Effector memory CD8-positive, alpha-beta T cell (primary cell): ENCODE results near the gene CISH.
A peak's percentile ranks its signal among the peaks of the same experiment; 100 is the strongest.

Experiments used
- ATAC-seq: fragments of 150-1000 bp; cut with Tn5 transposase; replicated peaks from 2 replicates; pipeline ENCODE4 v1.10.0; 2021; ENCODE audit warnings: mild to moderate bottlenecking, moderate library complexity
- DNase-seq, 3 experiments: peaks; one replicate each; pipeline ENCODE4 v3.0.0; 2021
- H3K27ac Mint-ChIP-seq, 2 donors: one replicate each; pipeline ENCODE4 v1.8.0; 2022; ENCODE audit warnings: mild to moderate bottlenecking in 2 of 2, mixed read lengths in 2 of 2, moderate library complexity in 2 of 2
- H3K27me3 Mint-ChIP-seq, 2 donors: one replicate each; pipeline ENCODE4 v1.8.0; 2022; ENCODE audit warnings: mixed read lengths in 2 of 2
- H3K36me3 Mint-ChIP-seq: one replicate; pipeline ENCODE4 v1.8.0; 2022; ENCODE audit warnings: mild to moderate bottlenecking, moderate library complexity, mixed read lengths; ENCODE audit not compliant: insufficient read depth
- H3K4me1 Mint-ChIP-seq, 2 donors: one replicate each; pipeline ENCODE4 v1.8.0; 2022; ENCODE audit warnings: low read depth in 2 of 2, mixed read lengths in 2 of 2
- H3K4me3 Mint-ChIP-seq, 2 donors: one replicate each; pipeline ENCODE4 v1.8.0; 2022; ENCODE audit warnings: mild to moderate bottlenecking in 2 of 2, mixed read lengths in 2 of 2, moderate library complexity in 2 of 2
- H3K9me3 Mint-ChIP-seq, 2 donors: one replicate each; pipeline ENCODE4 v1.8.0; 2022; ENCODE audit warnings: mixed read lengths in 2 of 2

The CISH gene

DNA sequence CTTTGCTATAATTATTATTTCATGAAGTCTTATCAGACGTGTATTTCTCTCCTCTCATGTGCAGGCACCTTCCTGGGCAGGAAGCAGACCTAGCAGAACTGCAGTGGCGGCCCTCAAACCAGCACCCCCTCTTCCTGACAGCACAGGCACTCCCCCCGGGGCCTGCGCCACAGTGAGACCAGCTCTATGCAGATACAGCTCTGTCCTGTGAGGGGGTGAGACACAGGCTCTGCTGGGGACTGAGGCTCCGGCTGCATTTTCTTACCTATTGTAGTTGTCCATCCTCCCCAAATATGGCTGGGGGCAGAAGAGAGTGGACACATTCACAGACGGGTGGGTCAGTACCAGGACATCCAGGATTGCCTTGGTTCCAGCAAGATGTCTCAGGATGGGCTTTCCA lies 5.0 kb downstream of the CISH start:
- ATAC-seq: peak; percentile 69
- peak overlapping the region; percentile 97 to 99 for H3K4me3 Mint-ChIP-seq

DNA sequence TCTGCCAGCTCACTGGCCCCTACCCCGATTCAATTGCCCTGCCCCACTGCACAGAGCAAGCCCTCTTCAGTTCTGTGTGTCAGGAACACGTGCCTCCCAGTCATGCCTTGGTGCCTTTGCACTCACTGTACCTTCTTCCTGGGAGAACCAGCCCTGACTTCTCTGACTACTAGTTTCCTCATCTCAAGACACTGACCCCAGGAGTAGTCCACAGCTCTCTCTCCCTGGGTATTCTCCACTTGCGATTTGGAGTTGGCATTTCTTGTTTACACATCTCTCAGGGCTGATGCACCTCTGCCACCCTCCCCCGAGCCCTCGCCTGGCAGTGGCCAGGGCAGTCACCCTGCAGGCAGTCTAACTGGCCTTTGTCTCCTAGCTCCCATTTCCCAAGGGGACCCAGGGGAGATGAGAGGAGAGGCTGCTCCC lies 5.7 kb downstream of the CISH start:
- DNase-seq (no peak), ATAC-seq (no peak)
- no peaks in the 10 kb centered on the region for H3K9me3 Mint-ChIP-seq
- H3K36me3 Mint-ChIP-seq: peaks cover 86% of the 10 kb centered on the region
- peak overlapping the region; percentile 97 to 99 for H3K4me3 Mint-ChIP-seq
- peak overlapping the region; percentile 96 to 97 for H3K27ac Mint-ChIP-seq
- peaks cover 94% of the 10 kb centered on the region in 2 donors for H3K4me1 Mint-ChIP-seq
- H3K27me3 Mint-ChIP-seq: no peaks in the 10 kb centered on the region

More for the DNA sequence above, 5.0 kb downstream of the CISH start:
- Mint-ChIP-seq H3K9me3 (no peaks in the 10 kb centered on the region), H3K27me3 (no peaks in the 10 kb centered on the region), H3K27ac (peak overlapping the region; percentile 96 to 97), H3K36me3 (peaks cover 89% of the 10 kb centered on the region), H3K4me1 (peaks cover 89 to 91% of the 10 kb centered on the region in 2 donors)
- peak; percentile 47 to 56 (median 55) for DNase-seq

DNA sequence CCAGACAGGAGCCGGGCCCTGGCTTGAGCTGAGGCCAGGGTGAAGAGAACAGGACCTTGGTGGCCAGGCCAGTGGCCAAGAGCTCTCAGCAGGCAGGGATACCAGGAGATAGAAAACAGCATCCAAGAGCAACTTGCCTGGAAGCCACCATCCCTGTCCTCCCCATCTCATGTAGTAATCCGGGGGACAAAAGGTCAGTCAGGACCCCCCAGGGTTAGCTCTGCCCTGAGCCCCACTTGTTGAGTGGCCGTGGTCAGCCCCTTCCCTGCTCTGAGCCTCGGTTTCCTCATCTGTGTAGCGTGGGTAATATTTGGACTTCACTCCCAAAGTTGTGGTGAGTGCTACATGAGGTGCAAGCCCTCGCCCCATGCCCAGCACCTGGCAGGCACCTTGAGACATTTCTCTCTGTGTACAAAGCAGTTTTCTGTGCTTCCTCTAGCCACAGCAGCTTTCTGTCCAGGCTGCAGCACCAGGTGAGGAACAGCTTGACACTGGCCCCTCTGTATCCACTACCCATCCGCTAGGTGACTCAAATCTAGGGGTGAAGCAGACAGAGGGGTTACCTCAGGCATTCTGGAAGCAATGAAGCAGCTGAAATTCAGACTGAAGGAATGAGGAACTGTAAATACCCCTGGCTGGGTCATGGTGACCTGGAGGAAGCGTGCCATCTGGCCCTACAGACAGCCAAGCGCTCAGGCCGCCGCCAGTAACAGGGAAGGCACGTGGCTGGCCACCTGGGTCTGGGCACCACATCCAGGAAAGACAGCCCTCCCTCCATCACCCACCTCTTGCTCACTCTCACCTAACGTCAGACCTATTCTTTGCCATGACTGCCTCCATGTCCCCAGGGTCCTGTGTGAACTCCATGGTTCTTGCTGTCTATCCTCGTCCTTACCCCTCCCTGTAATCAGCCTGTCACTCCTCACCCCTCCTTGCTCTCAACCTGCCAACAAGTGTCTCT lies 6.7 kb downstream of the CISH start:
- no peak for ATAC-seq
- peaks cover 81% of the 10 kb centered on the region for H3K36me3 Mint-ChIP-seq

GRCh38 chr3:50604110-50604621 lies 7.4 kb downstream of the CISH start:
- H3K27ac Mint-ChIP-seq: peak overlapping the region; percentile 96 to 97
- DNase-seq: no peak
- peaks cover 74% of the 10 kb centered on the region for H3K36me3 Mint-ChIP-seq
- peak overlapping the region; percentile 97 to 99 for H3K4me3 Mint-ChIP-seq
- peaks cover 89 to 94% of the 10 kb centered on the region in 2 donors for H3K4me1 Mint-ChIP-seq
- ATAC-seq: no peak
- H3K9me3 Mint-ChIP-seq: no peaks in the 10 kb centered on the region
- H3K27me3 Mint-ChIP-seq: no peaks in the 10 kb centered on the region

More for the DNA sequence above, 6.7 kb downstream of the CISH start:
- Mint-ChIP-seq H3K9me3 (no peaks in the 10 kb centered on the region), H3K4me1 (peaks cover 94% of the 10 kb centered on the region in 2 donors), H3K27ac (peak overlapping the region; percentile 96 to 97), H3K27me3 (no peaks in the 10 kb centered on the region), H3K4me3 (peak overlapping the region; percentile 97 to 99)
- DNase-seq: no peak

- H3K36me3 Mint-ChIP-seq: peaks cover 67% of the 10 kb centered on the region
- ATAC-seq (no peak), DNase-seq (no peak)
- no peaks in the 10 kb centered on the region for H3K9me3 Mint-ChIP-seq
- peak overlapping the region; percentile 97 to 99 for H3K4me3 Mint-ChIP-seq
- peaks cover 83 to 91% of the 10 kb centered on the region in 2 donors for H3K4me1 Mint-ChIP-seq
- no peaks in the 10 kb centered on the region for H3K27me3 Mint-ChIP-seq
- H3K27ac Mint-ChIP-seq: peak overlapping the region; percentile 96 to 97
Measured at GRCh38 chr3:50603261-50604109, 8.1 kb downstream of the CISH start.

DNA sequence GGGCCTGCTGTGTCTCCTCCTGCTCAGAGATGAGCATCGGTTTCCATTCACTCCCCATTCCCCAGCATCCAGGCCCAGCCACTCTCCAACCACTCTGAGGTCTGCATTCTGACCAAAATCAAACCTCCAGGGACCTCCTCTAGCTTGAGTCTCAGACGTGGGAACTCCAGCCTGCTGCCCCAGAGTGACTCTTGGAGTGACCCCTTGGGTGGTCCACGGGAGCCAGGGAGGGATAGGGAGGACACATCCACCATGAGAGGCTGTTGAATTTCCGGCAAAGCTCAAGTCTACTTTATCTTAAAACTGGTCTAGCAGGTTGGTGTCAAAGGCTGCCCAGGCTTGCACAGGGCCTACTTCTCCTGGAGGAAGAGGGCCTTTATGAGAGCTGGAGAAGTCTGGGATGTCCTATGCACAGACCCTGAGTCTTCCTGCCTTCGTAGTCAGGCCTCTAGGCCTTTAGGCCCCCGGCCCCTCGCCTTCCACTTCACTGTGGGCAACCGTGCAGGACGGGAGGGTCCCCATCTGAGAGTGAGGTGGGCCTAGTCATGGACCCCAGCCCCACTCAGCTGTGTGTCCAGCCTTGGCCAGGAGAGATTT lies 8.9 kb downstream of the CISH start:
- no peaks in the 10 kb centered on the region for H3K9me3 Mint-ChIP-seq
- ATAC-seq (no peak), DNase-seq (no peak)
- no peaks in the 10 kb centered on the region for H3K27me3 Mint-ChIP-seq
- H3K4me3 Mint-ChIP-seq: peak overlapping the region; percentile 76 to 81
- peaks cover 75 to 85% of the 10 kb centered on the region in 2 donors for H3K4me1 Mint-ChIP-seq
- peaks cover 59% of the 10 kb centered on the region for H3K36me3 Mint-ChIP-seq
- H3K27ac Mint-ChIP-seq: peak overlapping the region; percentile 96 to 97

DNA sequence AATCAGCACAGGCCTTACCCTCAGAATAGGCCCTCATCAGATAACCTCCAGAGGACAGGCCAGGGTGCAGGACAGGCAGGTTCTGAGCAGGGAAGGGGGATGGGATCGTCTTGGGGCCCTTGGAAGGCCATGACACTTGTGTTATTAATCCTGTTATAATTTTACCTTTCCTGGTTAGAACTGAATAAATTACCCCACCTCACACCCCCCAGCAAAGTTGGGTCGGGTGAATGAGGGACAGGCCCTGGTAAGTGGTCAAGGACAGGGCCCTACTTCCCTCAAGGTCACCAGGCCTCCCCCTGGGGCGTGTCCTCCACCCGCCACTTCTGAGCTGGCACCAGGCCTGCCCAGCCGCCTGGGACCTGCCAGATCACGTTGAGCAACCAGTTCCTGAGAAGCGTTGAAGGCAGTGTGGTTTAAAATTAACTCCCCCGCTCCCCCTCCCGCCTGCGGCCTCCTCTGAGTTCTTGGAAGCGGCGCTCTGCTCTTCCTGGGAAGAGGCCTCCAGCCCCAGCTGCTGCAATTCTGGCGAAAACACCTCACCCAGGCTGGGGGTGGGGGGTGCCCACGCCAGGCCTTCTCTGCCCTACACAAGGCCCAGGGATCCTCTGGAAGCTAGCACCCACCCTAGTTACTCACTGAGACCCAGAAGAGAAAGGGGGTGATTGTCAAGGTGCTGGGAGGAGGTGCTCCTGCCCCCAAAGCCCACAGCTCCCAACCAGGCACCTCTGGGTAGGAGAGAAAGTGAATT lies 10.6 kb downstream of the CISH start:
- peaks cover 58 to 71% of the 10 kb centered on the region in 2 donors for H3K4me1 Mint-ChIP-seq
- peak overlapping the region; percentile 76 to 81 for H3K4me3 Mint-ChIP-seq
- H3K9me3 Mint-ChIP-seq: no peaks in the 10 kb centered on the region
- ATAC-seq (peak; percentile 84), DNase-seq (peak; percentile 52 to 57 (median 54))
- peaks cover 42% of the 10 kb centered on the region for H3K36me3 Mint-ChIP-seq
- peak overlapping the region; percentile 96 to 97 for H3K27ac Mint-ChIP-seq
- H3K27me3 Mint-ChIP-seq: no peaks in the 10 kb centered on the region

DNA sequence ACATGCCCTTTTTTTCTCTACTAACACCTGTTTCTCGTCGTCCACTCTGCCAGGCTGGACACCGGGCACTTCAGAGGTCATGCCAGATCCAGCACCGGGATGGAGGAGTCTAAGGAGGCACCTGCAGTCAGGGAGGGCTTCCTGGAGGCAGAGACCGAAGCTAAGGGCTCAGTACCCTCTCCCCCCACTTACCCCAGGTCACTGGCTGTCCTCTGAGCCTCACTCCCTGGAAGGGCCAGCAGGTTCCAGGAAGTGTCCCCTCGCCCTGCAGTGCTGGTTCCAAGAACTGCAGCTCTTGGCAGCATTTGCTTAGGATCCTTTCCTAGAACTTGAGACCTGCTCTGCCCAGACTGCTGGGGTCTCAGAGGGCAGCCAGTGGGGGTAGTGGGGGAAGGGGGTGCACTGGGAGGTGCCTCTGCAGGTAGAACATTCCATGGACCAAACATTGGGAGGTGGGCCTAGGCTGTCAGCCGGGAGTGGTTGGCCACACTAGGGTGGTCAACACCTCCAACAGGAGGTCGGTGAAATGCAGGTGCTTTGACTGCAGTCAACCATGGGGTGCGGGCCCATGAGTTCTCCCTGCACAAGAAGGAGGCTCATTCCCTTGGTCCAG lies 11.3 kb downstream of the CISH start:
- no peaks in the 10 kb centered on the region for H3K9me3 Mint-ChIP-seq
- no peaks in the 10 kb centered on the region for H3K27me3 Mint-ChIP-seq
- H3K4me3 Mint-ChIP-seq: peak overlapping the region; percentile 10 to 81
- peaks cover 34% of the 10 kb centered on the region for H3K36me3 Mint-ChIP-seq
- H3K4me1 Mint-ChIP-seq: peaks cover 52 to 63% of the 10 kb centered on the region in 2 donors
- ATAC-seq (no peak), DNase-seq (no peak)
- H3K27ac Mint-ChIP-seq: peak overlapping the region; percentile 96 to 97

- H3K4me1 Mint-ChIP-seq: peaks cover 55 to 62% of the 10 kb centered on the region in 2 donors
Measured at GRCh38 chr3:50599716-50600118, 11.9 kb downstream of the CISH start.

GRCh38 chr3:50599115-50599715 lies 12.4 kb downstream of the CISH start:
- peaks cover 24% of the 10 kb centered on the region for H3K36me3 Mint-ChIP-seq
- no peak for ATAC-seq
- H3K4me1 Mint-ChIP-seq: peaks cover 54 to 59% of the 10 kb centered on the region in 2 donors
- H3K27ac Mint-ChIP-seq: peak overlapping the region; percentile 96 to 97
- no peaks in the 10 kb centered on the region for H3K27me3 Mint-ChIP-seq
- no peaks in the 10 kb centered on the region for H3K9me3 Mint-ChIP-seq
- no peak for DNase-seq
- peak overlapping the region in 1 of 2 donors; percentile 27 for H3K4me3 Mint-ChIP-seq

More at GRCh38 chr3:50599716-50600118, 11.9 kb downstream of the CISH start:
- no peaks in the 10 kb centered on the region for H3K9me3 Mint-ChIP-seq
- peak overlapping the region; percentile 96 to 97 for H3K27ac Mint-ChIP-seq
- H3K4me3 Mint-ChIP-seq: peak overlapping the region; percentile 10 to 27
- ATAC-seq: no peak
- H3K36me3 Mint-ChIP-seq: peaks cover 29% of the 10 kb centered on the region
- no peak for DNase-seq
- H3K27me3 Mint-ChIP-seq: no peaks in the 10 kb centered on the region

- Mint-ChIP-seq H3K9me3 (no peaks in the 10 kb centered on the region), H3K27ac (peak overlapping the region; percentile 73 to 90), H3K36me3 (no peaks in the 10 kb centered on the region), H3K4me1 (peaks cover 37 to 44% of the 10 kb centered on the region in 2 donors), H3K27me3 (no peaks in the 10 kb centered on the region), H3K4me3 (no peak overlapping the region)
- ATAC-seq (no peak), DNase-seq (no peak)
Measured at GRCh38 chr3:50594253-50594785, 17.3 kb downstream of the CISH start.
